ENCODE data around the gene PRKAG2. TPM values are rescaled to one million over a fixed set of nuclear protein-coding genes. Genes with fewer than 3 reads are reported as not detected.

Gene PRKAG2
- total and polyA plus RNA-seq, 2 experiments from 2014 or later: 9.1 to 14.9 TPM

DNA sequence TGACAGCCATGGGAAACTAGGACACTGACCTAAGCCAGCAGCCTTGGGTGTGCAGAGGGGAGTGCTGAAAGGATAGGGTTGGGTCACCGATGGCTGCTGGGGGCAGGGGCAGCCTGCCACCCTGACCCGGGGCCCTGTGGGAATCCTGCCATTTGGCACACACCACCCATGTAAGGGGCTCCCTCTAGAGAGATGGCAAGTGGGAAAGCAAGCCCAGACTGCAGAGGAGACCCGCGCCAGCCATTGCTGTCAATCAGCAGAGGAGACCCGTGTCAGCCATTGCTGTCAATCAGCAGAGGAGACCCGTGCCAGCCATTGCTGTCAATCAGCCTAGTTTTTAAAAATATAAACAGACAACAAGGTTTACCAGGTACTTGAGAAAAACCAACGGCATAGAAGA lies 27.4 kb upstream of the PRKAG2 start:
- TF ChIP-seq NANOG (IDR thresholded peaks at IDR 0.05; ENCODE audit: borderline replicate concordance) (no peak), ZNF331 (CRISPR knock-in tag; IDR thresholded peaks at IDR 0.05; ENCODE audit: low read depth) (no peak), POLR2AphosphoS5 (IDR thresholded peaks at IDR 0.05; ENCODE audit: low read depth) (no peak), JUNB (IDR thresholded peaks at IDR 0.05; ENCODE audit: unreplicated experiment) (no peak), REST (IDR thresholded peaks at IDR 0.05; ENCODE audit: unreplicated experiment) (no peak), STAT1 (IDR thresholded peaks at IDR 0.05; ENCODE audit: unreplicated experiment) (no peak), CREB1 (CRISPR knock-in tag; IDR thresholded peaks at IDR 0.05; ENCODE audit: low read depth) (no peak), EZH2phosphoT487 (IDR thresholded peaks at IDR 0.05; ENCODE audit: unreplicated experiment) (no peak), ZNF114 (CRISPR knock-in tag; IDR thresholded peaks at IDR 0.05) (no peak), EZH2 (IDR thresholded peaks at IDR 0.05; ENCODE audit: low read depth, unreplicated experiment) (no peak)
- TF ChIP-seq, protein P1, sequence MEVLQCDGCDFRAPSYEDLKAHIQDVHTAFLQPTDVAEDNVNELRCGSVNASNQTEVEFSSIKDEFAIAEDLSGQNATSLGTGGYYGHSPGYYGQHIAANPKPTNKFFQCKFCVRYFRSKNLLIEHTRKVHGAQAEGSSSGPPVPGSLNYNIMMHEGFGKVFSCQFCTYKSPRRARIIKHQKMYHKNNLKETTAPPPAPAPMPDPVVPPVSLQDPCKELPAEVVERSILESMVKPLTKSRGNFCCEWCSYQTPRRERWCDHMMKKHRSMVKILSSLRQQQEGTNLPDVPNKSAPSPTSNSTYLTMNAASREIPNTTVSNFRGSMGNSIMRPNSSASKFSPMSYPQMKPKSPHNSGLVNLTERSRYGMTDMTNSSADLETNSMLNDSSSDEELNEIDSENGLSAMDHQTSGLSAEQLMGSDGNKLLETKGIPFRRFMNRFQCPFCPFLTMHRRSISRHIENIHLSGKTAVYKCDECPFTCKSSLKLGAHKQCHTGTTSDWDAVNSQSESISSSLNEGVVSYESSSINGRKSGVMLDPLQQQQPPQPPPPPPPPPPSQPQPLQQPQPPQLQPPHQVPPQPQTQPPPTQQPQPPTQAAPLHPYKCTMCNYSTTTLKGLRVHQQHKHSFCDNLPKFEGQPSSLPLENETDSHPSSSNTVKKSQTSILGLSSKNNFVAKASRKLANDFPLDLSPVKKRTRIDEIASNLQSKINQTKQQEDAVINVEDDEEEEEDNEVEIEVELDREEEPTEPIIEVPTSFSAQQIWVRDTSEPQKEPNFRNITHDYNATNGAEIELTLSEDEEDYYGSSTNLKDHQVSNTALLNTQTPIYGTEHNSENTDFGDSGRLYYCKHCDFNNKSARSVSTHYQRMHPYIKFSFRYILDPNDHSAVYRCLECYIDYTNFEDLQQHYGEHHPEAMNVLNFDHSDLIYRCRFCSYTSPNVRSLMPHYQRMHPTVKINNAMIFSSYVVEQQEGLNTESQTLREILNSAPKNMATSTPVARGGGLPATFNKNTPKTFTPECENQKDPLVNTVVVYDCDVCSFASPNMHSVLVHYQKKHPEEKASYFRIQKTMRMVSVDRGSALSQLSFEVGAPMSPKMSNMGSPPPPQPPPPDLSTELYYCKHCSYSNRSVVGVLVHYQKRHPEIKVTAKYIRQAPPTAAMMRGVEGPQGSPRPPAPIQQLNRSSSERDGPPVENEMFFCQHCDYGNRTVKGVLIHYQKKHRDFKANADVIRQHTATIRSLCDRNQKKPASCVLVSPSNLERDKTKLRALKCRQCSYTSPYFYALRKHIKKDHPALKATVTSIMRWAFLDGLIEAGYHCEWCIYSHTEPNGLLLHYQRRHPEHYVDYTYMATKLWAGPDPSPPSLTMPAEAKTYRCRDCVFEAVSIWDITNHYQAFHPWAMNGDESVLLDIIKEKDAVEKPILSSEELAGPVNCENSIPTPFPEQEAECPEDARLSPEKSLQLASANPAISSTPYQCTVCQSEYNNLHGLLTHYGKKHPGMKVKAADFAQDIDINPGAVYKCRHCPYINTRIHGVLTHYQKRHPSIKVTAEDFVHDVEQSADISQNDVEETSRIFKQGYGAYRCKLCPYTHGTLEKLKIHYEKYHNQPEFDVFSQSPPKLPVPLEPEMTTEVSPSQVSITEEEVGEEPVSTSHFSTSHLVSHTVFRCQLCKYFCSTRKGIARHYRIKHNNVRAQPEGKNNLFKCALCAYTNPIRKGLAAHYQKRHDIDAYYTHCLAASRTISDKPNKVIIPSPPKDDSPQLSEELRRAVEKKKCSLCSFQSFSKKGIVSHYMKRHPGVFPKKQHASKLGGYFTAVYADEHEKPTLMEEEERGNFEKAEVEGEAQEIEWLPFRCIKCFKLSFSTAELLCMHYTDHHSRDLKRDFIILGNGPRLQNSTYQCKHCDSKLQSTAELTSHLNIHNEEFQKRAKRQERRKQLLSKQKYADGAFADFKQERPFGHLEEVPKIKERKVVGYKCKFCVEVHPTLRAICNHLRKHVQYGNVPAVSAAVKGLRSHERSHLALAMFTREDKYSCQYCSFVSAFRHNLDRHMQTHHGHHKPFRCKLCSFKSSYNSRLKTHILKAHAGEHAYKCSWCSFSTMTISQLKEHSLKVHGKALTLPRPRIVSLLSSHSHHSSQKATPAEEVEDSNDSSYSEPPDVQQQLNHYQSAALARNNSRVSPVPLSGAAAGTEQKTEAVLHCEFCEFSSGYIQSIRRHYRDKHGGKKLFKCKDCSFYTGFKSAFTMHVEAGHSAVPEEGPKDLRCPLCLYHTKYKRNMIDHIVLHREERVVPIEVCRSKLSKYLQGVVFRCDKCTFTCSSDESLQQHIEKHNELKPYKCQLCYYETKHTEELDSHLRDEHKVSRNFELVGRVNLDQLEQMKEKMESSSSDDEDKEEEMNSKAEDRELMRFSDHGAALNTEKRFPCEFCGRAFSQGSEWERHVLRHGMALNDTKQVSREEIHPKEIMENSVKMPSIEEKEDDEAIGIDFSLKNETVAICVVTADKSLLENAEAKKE (CRISPR knock-in tag; IDR thresholded peaks at IDR 0.05): no peak
- TF ChIP-seq, protein P2, sequence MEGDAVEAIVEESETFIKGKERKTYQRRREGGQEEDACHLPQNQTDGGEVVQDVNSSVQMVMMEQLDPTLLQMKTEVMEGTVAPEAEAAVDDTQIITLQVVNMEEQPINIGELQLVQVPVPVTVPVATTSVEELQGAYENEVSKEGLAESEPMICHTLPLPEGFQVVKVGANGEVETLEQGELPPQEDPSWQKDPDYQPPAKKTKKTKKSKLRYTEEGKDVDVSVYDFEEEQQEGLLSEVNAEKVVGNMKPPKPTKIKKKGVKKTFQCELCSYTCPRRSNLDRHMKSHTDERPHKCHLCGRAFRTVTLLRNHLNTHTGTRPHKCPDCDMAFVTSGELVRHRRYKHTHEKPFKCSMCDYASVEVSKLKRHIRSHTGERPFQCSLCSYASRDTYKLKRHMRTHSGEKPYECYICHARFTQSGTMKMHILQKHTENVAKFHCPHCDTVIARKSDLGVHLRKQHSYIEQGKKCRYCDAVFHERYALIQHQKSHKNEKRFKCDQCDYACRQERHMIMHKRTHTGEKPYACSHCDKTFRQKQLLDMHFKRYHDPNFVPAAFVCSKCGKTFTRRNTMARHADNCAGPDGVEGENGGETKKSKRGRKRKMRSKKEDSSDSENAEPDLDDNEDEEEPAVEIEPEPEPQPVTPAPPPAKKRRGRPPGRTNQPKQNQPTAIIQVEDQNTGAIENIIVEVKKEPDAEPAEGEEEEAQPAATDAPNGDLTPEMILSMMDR (conservative IDR thresholded peaks at IDR 0.05; ENCODE audit: low read depth in 2 of 2): no peak
- TF ChIP-seq, protein P3, sequence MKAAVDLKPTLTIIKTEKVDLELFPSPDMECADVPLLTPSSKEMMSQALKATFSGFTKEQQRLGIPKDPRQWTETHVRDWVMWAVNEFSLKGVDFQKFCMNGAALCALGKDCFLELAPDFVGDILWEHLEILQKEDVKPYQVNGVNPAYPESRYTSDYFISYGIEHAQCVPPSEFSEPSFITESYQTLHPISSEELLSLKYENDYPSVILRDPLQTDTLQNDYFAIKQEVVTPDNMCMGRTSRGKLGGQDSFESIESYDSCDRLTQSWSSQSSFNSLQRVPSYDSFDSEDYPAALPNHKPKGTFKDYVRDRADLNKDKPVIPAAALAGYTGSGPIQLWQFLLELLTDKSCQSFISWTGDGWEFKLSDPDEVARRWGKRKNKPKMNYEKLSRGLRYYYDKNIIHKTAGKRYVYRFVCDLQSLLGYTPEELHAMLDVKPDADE (IDR thresholded peaks at IDR 0.05): no peak
- H3K27ac ChIP-seq (ENCODE audit: low read depth): no peak overlapping the region
- no peaks in the 10 kb centered on the region for H3K4me1 ChIP-seq (ENCODE audit: insufficient read depth)
- ATAC-seq (no peak), DNase-seq (ENCODE audit: low spot score) (no peak)
- H3K27me3 ChIP-seq (ENCODE audit: insufficient read depth): no peaks in the 10 kb centered on the region
- no peaks in the 10 kb centered on the region for H3K4me1 Mint-ChIP-seq
- H3K9me3 Mint-ChIP-seq: no peaks in the 10 kb centered on the region; the same call in 1 of the 3 replicates
- H3K4me2 ChIP-seq: no peak overlapping the region
- H3F3A ChIP-seq (replicated peaks; ENCODE audit: low read depth): no peaks in the 10 kb centered on the region
- no peaks in the 10 kb centered on the region for H3K36me3 ChIP-seq (ENCODE audit: insufficient read depth)
- no peaks in the 10 kb centered on the region for H4K20me1 ChIP-seq (replicated peaks; ENCODE audit: insufficient read depth)
- no peak overlapping the region for H3K4me3 ChIP-seq
- no peaks in the 10 kb centered on the region for H3K79me2 ChIP-seq (replicated peaks; ENCODE audit: insufficient read depth)
- no peak overlapping the region for H3K27ac Mint-ChIP-seq
- no peak overlapping the region for H2AFZ ChIP-seq
- H3K36me3 Mint-ChIP-seq (ENCODE audit: low read depth): no peaks in the 10 kb centered on the region
- H3K4me3 Mint-ChIP-seq: no peak overlapping the region
- peaks cover 7% of the 10 kb centered on the region for H3K27me3 Mint-ChIP-seq (ENCODE audit: insufficient read depth, low read depth, poor library complexity)
- no peaks in the 10 kb centered on the region for H3K9me2 ChIP-seq (ENCODE audit: insufficient read depth)
